NCI-H69 (cell line): Measurements from ENCODE around the gene MARCHF10.

ENCODE experiments used
- DNase-seq: peaks from one replicate; lab custom pipeline; 2025; lab: John Stamatoyannopoulos, UW

The MARCHF10 gene

DNA sequence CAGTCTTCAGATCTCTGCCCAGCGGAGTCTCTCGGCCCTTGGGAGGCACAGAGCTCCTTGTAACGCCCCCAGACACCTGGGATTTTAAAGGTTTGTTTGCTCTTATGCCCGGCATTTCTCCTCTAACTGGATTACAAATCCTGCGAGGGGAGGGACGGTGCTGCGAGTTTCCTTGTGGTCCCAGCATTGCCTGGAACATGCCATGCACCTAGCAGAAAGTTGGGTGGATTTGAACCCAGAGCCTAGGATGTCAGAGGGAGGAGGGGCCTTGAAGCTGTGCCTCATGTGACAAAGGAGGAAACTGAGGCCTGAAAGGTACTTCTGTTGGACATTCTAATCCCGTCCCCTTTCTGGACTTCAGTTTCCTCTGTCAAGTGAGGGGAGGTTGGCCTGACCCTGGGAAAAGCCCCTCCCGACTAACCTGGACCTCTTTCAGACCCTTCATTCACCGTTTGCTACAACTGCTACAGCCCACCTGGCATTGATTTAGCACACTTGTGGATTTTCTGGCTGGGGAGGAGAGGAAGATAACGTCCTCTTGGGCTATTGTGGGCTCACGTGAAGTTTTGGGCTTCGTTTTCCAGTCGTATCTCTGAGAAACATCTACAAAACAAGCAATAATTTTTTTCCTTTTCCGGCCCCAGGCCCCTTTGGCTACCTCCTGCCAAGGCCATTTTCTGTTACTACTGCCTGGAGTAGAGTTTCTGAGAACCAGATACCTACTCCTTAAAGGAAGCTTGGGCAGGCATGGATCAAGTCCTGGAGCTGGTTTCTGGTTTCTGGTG lies 149.8 kb downstream of the MARCHF10 start:
- no peak for DNase-seq

- DNase-seq = no peak
Observed at GRCh38 chr17:62657690-62658089, 150.4 kb downstream of the MARCHF10 start.

DNA sequence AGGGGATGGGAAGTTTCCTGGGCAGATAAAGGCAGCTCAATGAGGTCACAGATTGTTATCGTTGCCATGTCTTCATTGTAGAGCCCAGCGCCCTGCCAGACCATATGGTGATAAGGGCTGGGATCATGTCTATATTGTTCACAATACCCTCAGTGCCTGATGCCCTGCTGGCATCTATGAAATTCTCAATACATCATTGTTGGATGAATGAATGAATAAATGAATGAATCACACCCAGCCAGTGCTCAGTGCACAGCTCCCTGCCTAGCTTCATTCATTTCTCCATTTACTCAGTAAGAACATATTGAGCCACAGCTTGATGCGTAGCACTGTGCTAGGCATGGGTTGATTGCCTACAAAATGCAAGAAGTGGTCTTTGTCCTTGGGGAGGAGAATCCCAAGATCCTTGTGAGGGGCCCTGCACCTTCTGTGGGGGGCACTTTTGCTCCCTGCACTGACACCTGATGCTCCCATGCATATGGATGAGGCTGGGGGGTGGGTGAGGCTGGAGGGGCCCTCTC lies 150.9 kb downstream of the MARCHF10 start:
- DNase-seq = no peak

- DNase-seq = no peak
Observed at GRCh38 chr17:62656446-62656845, 151.7 kb downstream of the MARCHF10 start.

DNA sequence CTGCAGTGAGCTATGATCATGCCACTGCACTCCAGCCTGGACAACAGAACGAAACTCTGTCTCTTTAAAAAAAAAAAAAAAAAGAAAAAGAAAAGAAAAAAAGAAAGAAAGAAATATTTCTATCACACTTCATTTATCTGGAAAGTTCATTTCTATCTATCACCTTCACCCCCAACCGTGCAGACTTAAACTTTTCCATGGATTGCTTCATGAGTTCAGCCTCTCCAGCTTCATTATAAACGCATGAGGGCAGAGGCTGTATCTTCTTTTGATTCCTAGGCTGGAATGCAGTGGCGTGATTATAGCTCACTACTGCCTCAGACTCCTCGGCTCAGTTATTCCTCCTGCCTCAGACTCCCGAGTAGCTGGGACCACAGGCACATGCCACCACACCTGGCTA lies 152.5 kb downstream of the MARCHF10 start:
- DNase-seq = no peak

- no peak for DNase-seq
Observed at GRCh38 chr17:62653826-62654761, 154.0 kb downstream of the MARCHF10 start.

GRCh38 chr17:62653002-62653825 lies 154.9 kb downstream of the MARCHF10 start:
- peak; percentile 90 for DNase-seq

GRCh38 chr17:62652251-62653001 lies 155.7 kb downstream of the MARCHF10 start:
- peak; percentile 84 for DNase-seq
